Lung (tissue), 12 donors: ENCODE data around the gene FAM9A. TPM values are rescaled to one million over a fixed set of nuclear protein-coding genes. Genes with fewer than 3 reads are reported as not detected.

Experiments
- ATAC-seq: fragments of 200-7000 bp; cut with Tn5 transposase; one replicate; pipeline ENCODE4 v1.9.1; 2020; ENCODE audit warnings: moderate number of reproducible peaks; ENCODE audit not compliant: insufficient read depth, low FRiP score
- DNase-seq, 3 donors: peaks; one replicate each; pipeline ENCODE4 v3.0.0-alpha.2; 2013 to 2017
- H3K27ac ChIP-seq, 2 donors: one replicate each; pipeline ENCODE4 v1.5.1; 2013; ENCODE audit warnings: mild to moderate bottlenecking in 2 of 2, moderate library complexity in 2 of 2, control low read depth in 1 of 2, inconsistent platforms in 1 of 2, low read depth in 1 of 2, low read length in 1 of 2
- H3K27me3 ChIP-seq, 3 donors: one replicate each; pipeline ENCODE4 v1.5.1; 2013; ENCODE audit warnings: low read length in 2 of 3; ENCODE audit not compliant: control insufficient read depth in 3 of 3, insufficient read depth in 3 of 3
- H3K36me3 ChIP-seq, 4 donors: one replicate each; pipeline ENCODE4 v1.5.1; 2013; ENCODE audit warnings: low read length in 4 of 4, mild to moderate bottlenecking in 1 of 4, moderate library complexity in 1 of 4; ENCODE audit not compliant: control insufficient read depth in 4 of 4, insufficient read depth in 4 of 4
- H3K4me1 ChIP-seq, 5 donors: one replicate each; pipeline ENCODE4 v1.5.1; 2013; ENCODE audit warnings: low read length in 5 of 5, mild to moderate bottlenecking in 2 of 5, moderate library complexity in 1 of 5; ENCODE audit not compliant: control insufficient read depth in 5 of 5, insufficient read depth in 5 of 5
- H3K4me3 ChIP-seq: one replicate; pipeline ENCODE4 v1.5.1; 2013; ENCODE audit warnings: mild to moderate bottlenecking, control low read depth, moderate library complexity
- H3K9ac ChIP-seq, 2 donors: one replicate each; pipeline ENCODE4 v1.5.1; 2013; ENCODE audit warnings: low read length in 2 of 2, control low read depth in 1 of 2; ENCODE audit not compliant: insufficient read depth in 1 of 2
- H3K9me3 ChIP-seq, 4 donors: one replicate each; pipeline ENCODE4 v1.5.1; 2013; ENCODE audit warnings: low read length in 3 of 4, mild to moderate bottlenecking in 1 of 4, moderate library complexity in 1 of 4; ENCODE audit not compliant: control insufficient read depth in 4 of 4, insufficient read depth in 3 of 4
- CTCF ChIP-seq: IDR thresholded peaks from 2 replicates; pipeline ENCODE4 v1.5.1; 2012; ENCODE audit warnings: mild to moderate bottlenecking; ENCODE audit errors: control extremely low read depth, extremely low read depth
- WGBS, 2 donors: extraction: QIAGEN DNeasy Blood & Tissue Kit; methylation state at CpG; one replicate each; pipeline ENCODE4 v1.1.7; 2013; 5-methylcytosine and 5-hydroxymethylcytosine counted together
- polyA plus RNA-seq, 2 donors: library from polyadenylated mRNA; stranded (reverse); fragments of 200-250 nt; gene quantifications; one replicate each; pipeline ENCODE4 v1.2.1, GENCODE V29; 2013
- total RNA-seq, 2 donors: library from RNA; depleted of rRNA in 1 of 2; stranded (reverse); fragments of >200 nt in 1 of 2; gene quantifications; one replicate each; pipeline ENCODE4 v1.2.1, GENCODE V29; 2014 to 2021
- donor health status: control.
- donor health status: control.
- donor health status: Bipolar disorder and iron deficiency.
- donor health status: healthy.
- donor health status: DM: yes; HTN: yes; CAD: no.

The FAM9A gene
- total and polyA plus RNA-seq, 4 donors = not detected

- H3K9me3 ChIP-seq = no peaks in the 10 kb centered on the region
- no peaks in the 10 kb centered on the region for H3K36me3 ChIP-seq
- DNase-seq = no peak
- TF ChIP-seq CTCF = no peak
- H3K4me1 ChIP-seq = no peaks in the 10 kb centered on the region
- 57 to 81% methylated on average over 5 of the region's 5 CpGs for WGBS, 2 donors
- H3K27me3 ChIP-seq = peaks cover 3 to 58% (median 35%) of the 10 kb centered on the region in 3 donors
- no peak overlapping the region for H3K27ac ChIP-seq
- no peak overlapping the region for H3K9ac ChIP-seq
- H3K4me3 ChIP-seq = no peak overlapping the region
- ATAC-seq = no peak
Measured at GRCh38 chrX:8846266-8846665, 45.1 kb upstream of the FAM9A start.

- 81 to 82% methylated on average over 10 of the region's 10 CpGs for WGBS, 2 donors
- Histone ChIP-seq H3K4me1 (no peaks in the 10 kb centered on the region), H3K27me3 (peaks cover 0 to 57% (median 31%) of the 10 kb centered on the region in 3 donors), H3K4me3 (no peak overlapping the region), H3K27ac (no peak overlapping the region), H3K9ac (no peak overlapping the region), H3K36me3 (no peaks in the 10 kb centered on the region), H3K9me3 (no peaks in the 10 kb centered on the region)
- TF ChIP-seq CTCF = no peak
- DNase-seq = no peak
- no peak for ATAC-seq
Measured at GRCh38 chrX:8845469-8845868, 44.3 kb upstream of the FAM9A start.

- H3K27ac ChIP-seq = no peak overlapping the region
- H3K4me1 ChIP-seq = no peaks in the 10 kb centered on the region
- no peak for DNase-seq
- no peak overlapping the region for H3K4me3 ChIP-seq
- no peak overlapping the region for H3K9ac ChIP-seq
- peaks cover 0 to 59% (median 30%) of the 10 kb centered on the region in 3 donors for H3K27me3 ChIP-seq
- WGBS, 2 donors = 74 to 89% methylated on average over 9 to 11 of the region's 11 CpGs
- no peak for ATAC-seq
- no peak for TF ChIP-seq CTCF
- H3K36me3 ChIP-seq = no peaks in the 10 kb centered on the region
- no peaks in the 10 kb centered on the region for H3K9me3 ChIP-seq
Measured at GRCh38 chrX:8845060-8845459, 43.9 kb upstream of the FAM9A start.

DNA sequence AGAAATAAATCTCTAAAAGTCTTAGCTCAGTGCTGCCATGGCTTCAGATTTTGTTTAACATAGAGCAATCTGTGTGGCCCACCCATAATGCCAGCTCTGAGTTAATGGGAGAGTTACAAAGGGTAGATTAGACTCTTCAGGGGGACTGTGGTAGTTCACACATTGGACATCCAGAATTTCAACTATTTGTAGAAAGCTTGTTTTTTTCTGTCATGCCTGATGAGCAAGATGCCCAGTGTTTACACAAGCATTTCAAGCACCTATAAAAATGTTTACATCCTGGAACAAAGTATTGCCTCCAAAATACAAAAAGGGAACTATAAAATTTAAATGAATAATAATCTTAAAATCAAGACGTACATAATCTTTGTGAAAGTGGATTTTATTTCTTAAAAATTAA lies 43.0 kb upstream of the FAM9A start:
- H3K4me1 ChIP-seq = no peaks in the 10 kb centered on the region
- no peak overlapping the region for H3K4me3 ChIP-seq
- H3K27ac ChIP-seq = no peak overlapping the region
- peaks cover 0 to 57% (median 30%) of the 10 kb centered on the region in 3 donors for H3K27me3 ChIP-seq
- no peak for TF ChIP-seq CTCF
- no peaks in the 10 kb centered on the region for H3K36me3 ChIP-seq
- DNase-seq = no peak
- no peak overlapping the region for H3K9ac ChIP-seq
- no peak for ATAC-seq
- no peaks in the 10 kb centered on the region for H3K9me3 ChIP-seq
- 65 to 79% methylated on average over 1 of the region's 1 CpG for WGBS, 2 donors
